ENCODE results near the gene METTL25B. TPM values are rescaled to one million over a fixed set of nuclear protein-coding genes. Genes with fewer than 3 reads are reported as not detected.

Gene METTL25B
- total RNA-seq, 2 donors from 2014 or later = 14.6 to 20.5 TPM

DNA sequence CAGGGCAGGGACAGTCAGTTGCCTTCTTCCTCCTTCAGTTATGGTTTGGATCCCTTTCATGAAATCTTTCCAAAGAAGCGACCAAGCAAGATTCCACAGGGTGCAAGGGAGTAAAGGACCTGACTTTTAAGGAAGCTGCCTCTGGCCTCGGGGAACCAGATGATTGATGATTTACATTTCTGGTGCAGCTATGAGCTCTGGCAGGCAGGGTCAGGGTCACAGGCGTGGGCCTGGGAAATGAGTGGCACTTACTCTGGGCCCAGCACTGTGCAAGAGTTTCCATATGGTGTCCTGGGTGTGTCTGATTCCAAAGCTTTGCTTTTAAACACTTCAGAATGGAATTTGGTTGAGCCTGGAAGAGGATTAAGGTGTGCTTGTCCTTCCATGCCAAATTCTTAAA lies 15.6 kb upstream of the METTL25B start:
- DNase-seq (no peak), ATAC-seq (no peak)
- intact Hi-C loops (cut with DNase I) = loop anchor here in 1 of 2 donors (10.0 kb wide), 1 partner anchor 308 kb away; no protein-coding TSS in a partner anchor

DNA sequence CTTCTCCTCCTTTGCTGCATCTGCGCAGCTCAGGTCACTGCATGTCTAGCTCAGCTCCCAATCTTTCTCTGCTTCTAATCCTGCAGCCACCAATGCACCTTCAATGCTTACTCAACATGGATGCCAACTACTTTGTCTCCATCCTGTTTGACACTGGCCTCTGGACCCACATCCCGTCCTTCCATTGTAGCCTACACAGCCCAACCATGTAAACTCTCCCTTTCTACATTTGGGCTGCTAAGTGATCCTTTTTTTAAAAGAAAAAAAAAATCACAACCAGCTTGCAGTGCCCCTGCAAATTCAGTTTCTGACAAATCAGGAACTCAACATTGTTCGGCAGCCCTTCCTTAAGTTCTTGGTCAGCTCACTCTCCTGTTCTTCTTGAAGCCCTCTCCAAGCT lies 13.4 kb upstream of the METTL25B start:
- ATAC-seq (no peak), DNase-seq (no peak)
- intact Hi-C loops (cut with DNase I) = loop anchor here in 1 of 2 donors (10.0 kb wide), 1 partner anchor 310 kb away; no protein-coding TSS in a partner anchor

DNA sequence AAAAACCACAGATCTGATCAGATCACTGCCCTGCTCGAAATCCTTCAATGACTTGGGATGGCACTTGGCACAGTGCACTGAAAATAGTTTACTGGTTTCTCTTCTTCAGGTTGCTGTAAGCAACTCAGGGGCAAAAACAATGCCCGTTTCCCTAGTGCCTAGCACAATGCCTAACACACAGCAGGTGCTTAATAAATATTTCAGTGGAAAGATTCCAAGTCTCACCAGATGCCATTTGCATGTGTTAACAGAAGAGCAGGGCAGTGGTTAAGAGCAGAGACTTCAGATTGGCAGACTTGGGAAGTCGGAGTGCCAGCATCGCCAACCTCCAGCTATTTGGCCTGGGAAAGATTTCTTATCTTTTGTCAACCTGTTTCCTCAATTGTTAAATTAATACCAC lies 10.9 kb upstream of the METTL25B start:
- no peak for ATAC-seq
- intact Hi-C loops (cut with DNase I) = loop anchor here in 1 of 2 donors (10.0 kb wide), 1 partner anchor 313 kb away; no protein-coding TSS in a partner anchor
- DNase-seq = no peak

DNA sequence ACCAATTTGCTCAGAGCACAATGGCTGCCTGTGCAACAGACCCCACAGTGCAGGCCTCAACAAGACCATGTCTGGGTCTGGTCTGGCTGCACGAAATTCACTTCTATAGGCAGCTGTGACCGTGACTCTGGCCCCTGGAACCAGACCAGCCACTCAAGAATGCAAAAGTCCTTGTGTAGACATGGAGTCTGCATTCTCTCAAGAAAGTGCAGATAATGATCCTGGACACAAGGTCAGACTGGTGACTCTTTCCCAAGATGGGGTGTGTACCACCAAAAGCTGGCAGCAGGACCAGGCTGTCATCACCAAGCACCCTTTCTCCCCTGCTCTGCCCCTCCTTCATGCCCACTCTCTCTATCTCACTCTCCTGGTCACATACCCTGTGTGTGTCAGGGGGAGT lies 7.1 kb upstream of the METTL25B start:
- intact Hi-C loops (cut with DNase I) = no loop called here
- DNase-seq (no peak), ATAC-seq (no peak)

DNA sequence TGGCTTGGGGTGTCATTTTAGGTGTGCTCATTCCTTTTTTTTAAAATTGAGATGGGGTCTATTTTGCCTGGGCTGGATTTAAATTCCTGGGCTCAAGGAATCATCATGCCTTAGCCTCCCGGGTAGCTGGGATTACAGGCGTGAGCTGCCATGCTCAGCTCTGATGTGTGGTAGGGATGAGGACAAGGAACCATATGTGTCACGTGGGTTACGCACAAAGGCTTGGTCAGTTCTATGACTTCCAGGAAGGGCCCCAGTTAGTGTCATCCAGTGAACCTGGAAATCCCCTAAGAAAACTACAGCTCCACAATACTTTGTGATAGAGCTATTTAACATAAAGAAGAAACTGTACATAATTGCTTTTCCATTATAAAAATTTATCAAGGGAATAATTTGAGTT lies 6.7 kb upstream of the METTL25B start:
- ATAC-seq (no peak), DNase-seq (no peak)
- intact Hi-C loops (cut with DNase I) = no loop called here

DNA sequence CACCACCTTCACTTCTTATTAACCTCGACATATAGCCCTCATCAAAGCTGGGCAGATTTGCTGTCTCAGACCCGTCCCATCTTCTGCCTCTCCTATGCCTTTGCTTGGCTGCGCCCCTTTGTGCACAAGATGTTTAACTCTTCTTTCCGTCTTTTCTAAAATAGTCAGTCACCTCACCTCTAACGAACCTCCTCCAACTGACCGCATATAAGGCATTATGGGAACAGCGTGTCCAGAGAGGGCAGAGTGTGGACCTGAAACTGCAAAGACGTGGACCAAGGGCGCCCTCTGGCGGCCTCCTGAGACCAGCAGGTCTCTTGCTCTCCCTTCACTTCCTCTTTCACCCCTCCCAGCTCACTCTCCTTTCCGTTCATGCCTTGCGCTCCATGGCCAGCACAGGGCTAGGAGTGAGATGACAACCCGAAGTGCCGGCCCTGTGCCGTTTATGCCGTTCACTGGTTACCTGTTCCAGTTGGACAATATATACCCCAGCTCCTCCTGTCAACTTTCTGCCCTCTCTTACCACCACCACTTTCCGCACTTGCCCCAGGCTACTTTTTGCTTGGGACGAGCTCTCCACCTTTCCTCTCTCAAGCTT lies 2.5 kb upstream of the METTL25B start:
- ATAC-seq (peak; percentile 66 to 70), DNase-seq (peak; percentile 91)
- intact Hi-C loops (cut with DNase I) = loop anchor here (2.0 to 5.0 kb wide), 4 partner anchors 33 to 165 kb away; partner anchors contain the start of gene PRCC (in 1 of the 2)

DNA sequence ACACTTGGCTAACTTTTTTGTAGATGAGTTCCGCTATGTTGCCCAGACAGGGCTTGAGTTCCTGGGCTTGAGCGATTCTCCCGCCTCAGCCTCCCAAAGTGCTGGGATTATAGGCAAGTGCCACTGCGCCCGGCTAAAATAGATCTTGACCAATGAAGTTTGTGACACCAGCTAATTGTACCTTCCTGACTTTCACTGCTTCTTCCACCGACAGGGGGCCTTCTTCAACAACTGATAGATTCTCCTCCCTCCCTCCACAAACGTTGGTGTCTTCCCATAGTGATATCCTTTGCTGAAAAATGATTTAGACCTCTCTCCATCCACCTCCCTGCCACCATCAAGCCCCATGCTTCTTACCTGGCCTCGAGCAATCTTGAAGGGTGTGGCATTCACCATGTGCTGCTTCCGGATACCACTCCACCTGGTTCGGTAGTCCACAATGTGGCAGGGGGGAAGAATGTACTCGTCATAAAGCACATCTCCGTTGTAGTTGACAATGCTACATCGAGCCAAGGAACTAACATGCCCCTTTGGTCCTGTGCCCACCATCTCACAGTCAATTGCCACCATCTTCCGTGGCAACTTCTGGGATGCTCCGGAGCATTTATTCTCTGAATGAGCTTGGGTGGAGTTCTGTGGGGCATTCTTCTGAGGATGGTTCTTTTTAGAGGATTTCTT lies 1.6 kb upstream of the METTL25B start:
- ATAC-seq (no peak), DNase-seq (peak; percentile 50)
- intact Hi-C loops (cut with DNase I) = loop anchor here (2.0 to 5.0 kb wide), 3 partner anchors 34 to 164 kb away; partner anchors contain the start of gene PRCC (in 1 of the 2)

DNA sequence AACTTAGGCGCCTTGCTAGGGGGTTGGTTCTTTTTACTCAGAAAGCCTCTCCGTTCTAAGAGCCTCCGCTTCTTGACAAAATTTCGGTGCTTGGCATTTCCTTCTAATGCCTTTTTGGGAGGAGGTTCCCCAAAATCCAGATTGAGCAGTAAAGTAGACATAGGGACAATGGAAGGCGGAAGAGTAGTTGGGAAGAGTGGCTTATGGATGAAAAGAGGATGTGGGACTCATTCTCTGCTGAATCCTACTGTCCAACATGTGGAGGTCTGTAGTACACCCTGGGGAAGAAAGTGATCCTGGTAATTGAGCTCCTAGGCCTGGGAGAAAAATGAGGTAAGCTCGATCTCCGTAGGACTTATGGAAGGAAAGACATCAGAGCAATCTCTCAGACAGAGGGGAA lies 777 bp upstream of the METTL25B start:
- ATAC-seq = no peak
- intact Hi-C loops (cut with DNase I) = loop anchor here (2.0 to 5.0 kb wide), 3 partner anchors 35 to 163 kb away; partner anchors contain the start of gene PRCC (in 1 of the 2)

DNA sequence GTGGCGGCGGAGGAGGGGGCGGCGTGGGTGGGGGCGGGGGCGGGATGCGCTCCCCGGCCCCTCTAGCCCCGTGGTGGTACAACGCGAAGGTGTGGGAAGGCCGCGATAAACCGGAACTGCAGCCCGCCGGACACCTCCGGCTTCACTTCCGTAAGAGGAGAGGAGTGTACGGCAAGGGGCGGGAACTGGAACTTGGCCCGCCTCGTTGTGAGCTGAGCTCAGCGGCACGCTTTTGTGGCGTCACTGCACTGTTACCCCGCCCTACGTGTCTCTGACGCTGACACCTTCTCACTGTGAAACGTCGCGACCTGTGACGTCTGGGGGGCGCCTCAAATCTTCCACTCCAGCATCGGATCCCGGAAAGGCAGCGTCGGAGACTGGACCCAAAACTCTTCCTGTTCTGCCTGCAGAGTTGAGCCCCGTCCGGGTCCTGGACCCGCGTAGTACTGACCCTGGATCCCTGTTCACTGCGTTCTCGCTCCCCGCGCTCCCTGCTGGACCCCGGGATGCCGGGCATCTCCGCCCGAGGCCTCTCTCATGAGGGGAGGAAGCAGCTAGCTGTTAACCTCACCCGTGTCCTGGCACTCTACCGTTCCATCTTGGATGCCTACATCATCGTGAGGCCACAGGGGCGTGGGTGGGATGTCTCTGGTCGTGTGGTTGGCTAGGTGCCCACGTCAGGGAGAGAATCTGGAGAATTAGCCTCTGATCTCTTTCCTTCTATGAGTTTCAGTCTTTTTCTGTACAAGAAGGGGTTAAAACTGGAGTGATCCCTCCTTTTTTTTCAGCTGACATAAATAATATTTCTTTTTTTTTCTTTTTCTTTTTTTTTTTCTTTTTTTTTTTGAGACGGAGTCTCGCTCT lies 562 bp downstream of the METTL25B start, which contains the start of gene ISG20L2:
Gene ISG20L2, minus strand, starts transcription at position 168 of the 864 bp plus-strand sequence. CDS start 1,114 bp downstream, outside the sequence.
- ATAC-seq (peak; percentile 96 to 97), DNase-seq (peak; percentile 98)
- intact Hi-C loops (cut with DNase I) = loop anchor here (5.0 kb wide), 2 partner anchors 37 to 38 kb away; partner anchors contain the start of gene PRCC (in 1 of the 2)

More for the DNA sequence above, 777 bp upstream of the METTL25B start:
- DNase-seq = no peak

DNA sequence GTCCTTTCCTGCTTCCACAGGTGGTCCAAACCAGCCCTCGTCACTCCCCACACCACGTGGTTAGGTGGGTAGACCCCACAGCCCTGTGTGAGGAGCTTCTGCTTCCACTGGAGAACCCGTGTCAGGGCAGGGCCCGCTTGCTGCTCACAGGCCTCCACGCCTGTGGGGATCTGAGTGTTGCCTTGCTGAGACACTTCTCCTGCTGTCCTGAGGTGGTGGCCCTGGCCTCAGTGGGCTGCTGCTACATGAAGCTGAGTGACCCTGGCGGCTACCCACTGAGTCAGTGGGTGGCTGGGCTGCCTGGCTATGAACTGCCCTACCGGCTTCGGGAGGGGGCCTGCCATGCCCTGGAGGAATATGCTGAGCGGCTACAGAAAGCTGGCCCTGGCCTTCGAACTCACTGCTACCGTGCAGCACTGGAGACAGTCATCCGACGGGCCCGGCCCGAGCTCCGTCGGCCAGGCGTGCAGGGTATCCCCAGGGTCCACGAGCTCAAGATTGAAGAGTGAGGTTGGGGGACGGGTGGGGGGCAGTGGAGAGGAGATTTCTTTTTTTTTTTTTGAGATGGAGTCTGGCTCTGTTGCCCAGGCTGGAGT lies 5.8 kb downstream of the METTL25B start:
- intact Hi-C loops (cut with DNase I) = no loop called here
- ATAC-seq (no peak), DNase-seq (no peak)

DNA sequence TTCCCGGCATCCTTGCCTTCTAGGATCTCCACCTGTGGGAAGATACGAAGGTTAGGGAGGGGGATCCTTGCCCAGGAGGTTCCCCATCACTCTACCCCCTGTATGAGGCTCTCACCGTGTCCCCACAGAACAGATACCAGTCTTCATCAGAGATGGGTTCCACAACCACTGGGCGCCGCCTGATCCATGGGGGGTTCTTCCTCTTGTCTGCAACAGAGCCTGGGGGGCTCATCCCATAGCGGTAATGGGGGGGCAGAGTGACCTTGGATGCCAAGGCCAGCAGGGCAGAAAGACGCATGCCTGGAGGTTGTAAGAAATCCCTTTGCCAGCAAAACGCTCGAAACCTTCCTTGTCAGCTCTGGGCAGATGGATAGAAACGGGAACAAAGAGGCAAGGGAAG lies 10.1 kb downstream of the METTL25B start:
- DNase-seq (no peak), ATAC-seq (no peak)
- intact Hi-C loops (cut with DNase I) = no loop called here

DNA sequence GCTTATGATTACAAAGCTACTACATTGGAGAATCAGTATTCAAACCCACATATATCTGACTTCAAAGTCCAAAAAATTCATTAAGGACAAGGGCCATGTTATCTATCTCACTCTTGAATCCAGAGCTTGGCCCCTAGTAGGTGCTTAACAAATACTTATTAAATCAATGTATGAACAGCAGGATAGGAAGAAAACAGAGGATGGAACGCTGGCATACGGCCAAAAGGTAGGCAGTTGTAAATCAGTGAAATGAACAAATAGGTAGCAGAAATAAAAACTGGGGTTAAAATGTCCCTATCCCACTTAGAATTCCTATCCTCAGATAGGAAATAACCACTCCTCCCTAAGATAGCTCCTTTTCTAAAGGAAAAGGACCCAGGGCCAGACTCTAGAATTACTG lies 10.6 kb downstream of the METTL25B start:
- DNase-seq = no peak
- ATAC-seq = no peak
- intact Hi-C loops (cut with DNase I) = no loop called here

DNA sequence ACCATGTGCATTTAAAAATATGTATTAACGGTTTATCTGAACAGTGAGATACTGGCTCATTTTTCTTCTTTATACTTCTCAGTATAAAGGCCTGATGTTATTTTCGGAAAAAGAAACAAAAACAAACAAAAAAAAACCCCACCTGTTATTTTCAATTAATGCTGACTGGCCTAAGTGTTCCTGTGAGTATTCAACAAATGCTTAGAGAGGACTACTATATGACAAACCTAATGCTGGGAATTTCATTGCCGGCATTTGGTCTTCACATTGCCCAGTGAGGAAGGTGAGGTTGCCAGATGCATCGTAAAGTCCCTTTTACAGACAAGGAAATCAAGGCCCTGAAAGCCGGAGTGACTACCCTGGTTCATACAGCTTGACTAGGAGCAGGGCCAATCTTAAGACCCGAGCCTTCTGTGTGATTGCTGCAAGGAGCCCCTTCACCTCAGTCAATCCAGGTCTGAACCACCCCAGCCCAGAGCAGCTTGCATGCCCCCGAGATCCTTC lies 12.0 kb downstream of the METTL25B start:
- DNase-seq (no peak), ATAC-seq (no peak)
- intact Hi-C loops (cut with DNase I) = no loop called here

DNA sequence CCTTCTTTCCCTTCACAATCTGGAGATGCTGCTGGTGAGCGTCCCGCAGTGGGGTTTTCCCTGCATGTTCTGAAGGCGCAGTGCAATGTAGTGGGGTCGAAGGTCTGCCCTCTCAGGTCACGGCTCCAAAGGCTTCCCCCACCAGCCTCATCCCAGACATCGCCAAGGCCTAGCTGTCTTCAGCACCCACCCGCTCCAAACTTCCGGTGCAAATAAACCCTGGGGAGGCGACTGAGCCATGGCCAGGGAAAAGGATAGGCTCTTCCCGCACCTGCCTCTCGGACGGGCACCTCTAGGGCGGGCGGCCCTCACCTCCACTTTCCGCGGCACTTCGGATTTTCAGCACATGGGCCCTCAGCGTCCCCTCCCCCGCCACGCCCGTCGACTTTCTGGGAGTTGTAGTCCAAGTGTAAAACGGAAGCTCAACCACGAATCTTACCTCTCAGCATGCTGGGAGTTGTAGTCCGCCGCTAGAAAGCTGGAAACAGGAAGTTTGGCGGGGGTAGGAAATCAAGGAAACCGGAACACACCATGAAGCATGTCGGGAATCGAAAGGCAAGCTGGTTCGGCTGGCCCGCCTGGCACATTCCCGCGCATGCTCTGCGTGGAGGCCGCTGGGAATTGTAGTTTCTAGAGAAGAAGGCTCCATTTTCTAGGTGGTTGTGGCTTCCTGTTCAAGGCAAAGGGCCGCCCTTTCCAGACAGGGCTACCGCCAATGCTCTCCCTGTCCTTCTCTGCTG lies 12.6 kb downstream of the METTL25B start, which contains the start of gene MRPL24:
Gene MRPL24, minus strand, starts transcription at position 348 of the 740 bp plus-strand sequence. CDS start 2,384 bp downstream, outside the sequence.
- peak; percentile 96 for DNase-seq
- intact Hi-C loops (cut with DNase I) = no loop called here
- ATAC-seq = peak; percentile 95

DNA sequence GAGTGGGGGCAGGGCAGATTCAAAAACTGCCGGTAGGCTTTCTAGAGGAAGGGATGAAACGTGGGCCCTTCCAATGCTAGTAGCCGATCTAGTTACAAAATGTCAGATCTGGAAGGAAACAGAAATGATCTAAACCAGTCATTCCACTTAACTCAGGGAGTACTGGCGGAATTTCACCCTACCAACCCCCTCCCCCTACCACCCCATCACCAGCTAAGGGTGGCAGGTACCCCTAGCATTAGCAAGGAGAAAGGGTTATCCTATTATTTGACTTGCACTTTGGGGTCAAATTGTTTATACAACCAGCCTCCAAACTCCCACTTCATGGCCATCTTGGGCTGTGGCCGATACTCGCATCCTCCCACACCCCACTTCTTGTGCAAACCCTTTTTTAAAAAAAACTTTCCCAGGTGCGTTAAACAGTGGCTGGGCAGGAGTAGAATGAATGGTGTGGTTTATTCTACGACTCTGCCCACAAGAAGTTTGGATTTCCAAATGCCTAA lies 13.3 kb downstream of the METTL25B start:
- ATAC-seq (no peak), DNase-seq (no peak)
- intact Hi-C loops (cut with DNase I) = no loop called here

DNA sequence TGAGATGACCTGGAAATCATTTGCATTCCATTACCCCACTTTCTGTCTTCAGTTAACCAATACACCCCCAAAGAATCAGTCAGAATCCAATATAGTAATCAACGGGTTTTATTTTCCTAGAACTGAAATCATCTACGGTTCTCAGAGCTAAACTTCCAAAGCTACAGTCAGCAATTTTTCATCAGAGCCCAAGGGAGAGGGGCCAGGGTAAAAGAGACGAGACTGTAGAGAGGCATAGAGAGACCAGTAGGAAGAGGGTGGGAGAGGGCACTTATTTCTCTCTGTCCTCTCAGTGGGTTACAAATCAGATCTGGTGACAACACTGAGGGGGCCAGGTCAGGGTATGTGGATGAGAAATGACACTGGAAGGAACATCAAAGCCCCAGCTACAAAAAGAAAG lies 13.7 kb downstream of the METTL25B start:
- ATAC-seq = no peak
- no peak for DNase-seq
- intact Hi-C loops (cut with DNase I) = no loop called here

DNA sequence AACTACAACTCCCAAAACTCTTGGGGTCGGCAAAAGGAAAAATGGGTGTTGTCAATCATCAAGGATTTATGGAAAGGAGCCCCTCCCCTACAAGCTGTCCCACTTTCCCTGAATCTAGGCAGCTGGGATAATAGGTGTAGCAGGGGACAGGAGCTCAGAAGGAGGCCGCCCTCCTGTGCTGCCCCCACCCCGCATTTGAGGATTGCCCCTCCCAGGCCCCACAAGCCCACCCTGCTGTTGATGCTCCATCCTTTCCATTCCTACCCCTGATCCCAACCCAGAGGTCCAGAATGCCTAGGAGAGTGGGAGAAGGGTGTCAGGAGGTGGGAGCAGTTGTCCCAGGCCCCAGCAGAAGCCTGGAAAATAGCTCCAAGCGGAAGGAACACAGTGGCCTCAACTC lies 14.5 kb downstream of the METTL25B start:
- ATAC-seq = no peak
- intact Hi-C loops (cut with DNase I) = no loop called here
- no peak for DNase-seq
